ENCODE measurements around the gene FAM107A.

DNA sequence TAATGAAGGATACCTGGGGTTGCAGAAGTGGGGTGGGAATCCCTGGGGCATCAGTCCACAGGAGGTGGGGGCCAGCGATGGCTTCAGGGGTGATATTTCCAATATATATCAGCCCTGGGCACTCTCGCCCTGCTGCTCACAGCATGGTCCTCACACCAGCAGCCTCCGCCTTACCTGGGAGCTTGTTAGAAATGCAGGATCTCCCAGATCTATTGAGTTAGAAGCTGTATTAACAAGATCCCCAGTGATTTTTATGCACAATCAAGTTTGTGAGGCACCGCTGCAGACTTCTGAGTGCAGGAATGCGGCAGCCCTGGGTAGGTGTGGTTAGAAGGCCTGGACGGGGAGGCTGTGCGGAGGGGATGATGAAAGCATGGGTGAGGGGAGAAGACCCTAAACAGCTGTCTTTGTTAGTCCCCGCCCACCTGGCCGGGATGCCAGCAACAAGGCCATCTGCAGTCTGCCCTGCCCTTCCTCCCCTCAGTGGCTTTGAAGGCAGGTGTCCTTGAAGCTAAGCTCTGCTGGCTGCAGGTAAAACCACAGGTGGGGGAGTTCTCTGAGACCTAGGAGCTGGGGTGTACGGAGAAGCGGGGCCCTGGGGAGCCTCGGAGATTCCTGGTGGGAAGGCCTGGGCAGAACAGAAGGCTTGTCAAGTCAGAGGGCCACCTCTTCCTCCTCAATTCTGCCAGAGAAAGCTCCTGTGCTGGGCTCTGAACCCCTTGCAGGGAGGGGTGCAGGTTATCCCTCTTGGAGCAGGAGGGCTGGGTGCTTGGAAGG lies 11.4 kb downstream of the FAM107A start:
- TF ChIP-seq EZH2 (IDR thresholded peaks at IDR 0.05) = no peak
- TF ChIP-seq POLR2AphosphoS5 (IDR thresholded peaks at IDR 0.05; ENCODE audit: borderline replicate concordance, low read depth, low read length) = no peak

Measured in SK-N-MC (cell line).